Uterus (tissue), 2 donors: ENCODE results near the gene RPS6KC1.

Experiments
- POLR2A ChIP-seq, 2 donors: fragments of 450-650 bp; IDR thresholded peaks; one replicate each; pipeline ENCODE4 v1.6.1; 2016; ENCODE audit warnings: antibody characterized with exemption in 2 of 2, mild to moderate bottlenecking in 1 of 2, moderate library complexity in 1 of 2
- TF ChIP-seq, protein P1 (sequence below), 4 experiments: fragments of 200-600 bp in 2 of 4; fragments of 450-650 bp in 2 of 4; sonication (generic) in 2 of 4; IDR thresholded peaks; one replicate each; pipeline ENCODE4 v1.5.1; 2016 to 2019; ENCODE audit warnings: antibody characterized with exemption in 4 of 4, mild to moderate bottlenecking in 2 of 4, moderate library complexity in 1 of 4

DNA sequence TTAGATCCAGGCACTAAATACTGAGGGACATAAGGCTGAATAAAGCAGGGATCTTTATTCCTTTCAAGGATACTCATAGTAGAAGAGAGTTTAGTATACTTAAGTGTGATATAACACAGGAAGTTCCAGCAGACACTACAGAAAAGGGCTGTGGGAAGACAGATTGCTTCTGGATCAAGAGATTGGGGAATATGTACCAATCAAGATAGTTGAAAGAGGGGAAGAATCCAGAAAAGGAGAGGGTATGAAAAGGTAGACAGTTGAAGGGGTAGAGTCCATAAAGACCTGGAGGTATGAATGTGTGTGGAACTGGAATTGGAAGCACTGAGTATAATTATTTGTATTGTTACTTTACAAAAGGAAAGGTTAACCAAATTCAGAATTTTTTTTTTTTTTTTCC is 2.4 kb downstream of the RPS6KC1 start:
- TF ChIP-seq, protein P1, sequence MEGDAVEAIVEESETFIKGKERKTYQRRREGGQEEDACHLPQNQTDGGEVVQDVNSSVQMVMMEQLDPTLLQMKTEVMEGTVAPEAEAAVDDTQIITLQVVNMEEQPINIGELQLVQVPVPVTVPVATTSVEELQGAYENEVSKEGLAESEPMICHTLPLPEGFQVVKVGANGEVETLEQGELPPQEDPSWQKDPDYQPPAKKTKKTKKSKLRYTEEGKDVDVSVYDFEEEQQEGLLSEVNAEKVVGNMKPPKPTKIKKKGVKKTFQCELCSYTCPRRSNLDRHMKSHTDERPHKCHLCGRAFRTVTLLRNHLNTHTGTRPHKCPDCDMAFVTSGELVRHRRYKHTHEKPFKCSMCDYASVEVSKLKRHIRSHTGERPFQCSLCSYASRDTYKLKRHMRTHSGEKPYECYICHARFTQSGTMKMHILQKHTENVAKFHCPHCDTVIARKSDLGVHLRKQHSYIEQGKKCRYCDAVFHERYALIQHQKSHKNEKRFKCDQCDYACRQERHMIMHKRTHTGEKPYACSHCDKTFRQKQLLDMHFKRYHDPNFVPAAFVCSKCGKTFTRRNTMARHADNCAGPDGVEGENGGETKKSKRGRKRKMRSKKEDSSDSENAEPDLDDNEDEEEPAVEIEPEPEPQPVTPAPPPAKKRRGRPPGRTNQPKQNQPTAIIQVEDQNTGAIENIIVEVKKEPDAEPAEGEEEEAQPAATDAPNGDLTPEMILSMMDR (IDR thresholded peaks at IDR 0.05): no peak
- TF ChIP-seq POLR2A (IDR thresholded peaks at IDR 0.05): no peak
